ENCODE measurements around the gene SART1. TPM values are rescaled to one million over a fixed set of nuclear protein-coding genes. Genes with fewer than 3 reads are reported as not detected.

Gene SART1
- polyA plus RNA-seq, 1 donor (not counting 4 experiments of a cell fraction or from before 2014, with no cell fraction given), result 14.7 TPM

DNA sequence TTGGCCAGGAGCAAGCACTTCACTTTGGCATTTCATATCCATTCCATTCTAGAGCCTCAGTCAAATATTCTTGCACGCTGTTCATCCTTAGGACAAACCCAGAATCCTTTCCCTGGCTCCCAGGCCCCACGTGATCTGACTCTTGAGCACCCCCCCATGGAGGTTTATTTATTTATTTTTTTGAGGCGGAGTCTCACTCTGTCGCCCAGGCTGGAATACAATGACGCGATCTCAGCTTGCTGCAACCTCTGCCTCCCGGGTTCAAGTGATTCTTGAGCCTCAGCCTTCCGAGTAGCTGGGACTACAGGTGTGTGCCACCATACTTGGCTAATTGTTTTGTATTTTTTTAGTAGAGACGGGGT is 29.0 kb upstream of the SART1 start:
- H3K9me1 ChIP-seq (ENCODE audit: control insufficient read depth, extremely low read depth, insufficient read depth, low read length), result no peaks in the 10 kb centered on the region
- H3K36me3 ChIP-seq (ENCODE audit: control insufficient read depth in 2 of 2, extremely low read depth in 1 of 2, insufficient read depth in 2 of 2, low read length in 2 of 2), result no peaks in the 10 kb centered on the region
- dilution Hi-C loops (cut with MboI; ENCODE audit: extremely low pct_ligation_motif_present, low sequenced_read_pairs), result no loop called here
- no peak overlapping the region for H3K27ac ChIP-seq (ENCODE audit: control insufficient read depth, insufficient read depth, low read length)
- H3K4me3 ChIP-seq (ENCODE audit: control insufficient read depth in 2 of 3, extremely low read depth in 1 of 3, insufficient read depth in 2 of 3, low read depth in 1 of 3, low read length in 3 of 3), result no peak overlapping the region
- no peaks in the 10 kb centered on the region for H3K9me3 ChIP-seq (ENCODE audit: control insufficient read depth, low read depth, low read length)
- no peak overlapping the region for H3K9ac ChIP-seq (ENCODE audit: control insufficient read depth, extremely low read depth, insufficient read depth, low read length)
- H3K4me2 ChIP-seq (ENCODE audit: control insufficient read depth, extremely low read depth, insufficient read depth, low read depth, low read length), result no peak overlapping the region
- no peak overlapping the region for H2AFZ ChIP-seq (ENCODE audit: control insufficient read depth, low read length)
- H3K4me1 ChIP-seq (ENCODE audit: control insufficient read depth, extremely low read depth, insufficient read depth, low read length), result no peaks in the 10 kb centered on the region
- H4K20me1 ChIP-seq (ENCODE audit: control insufficient read depth, extremely low read depth, insufficient read depth, low read length), result no peaks in the 10 kb centered on the region
- H3K27me3 ChIP-seq (ENCODE audit: control insufficient read depth, extremely low read depth, insufficient read depth, low read length), result no peaks in the 10 kb centered on the region
- FAIRE-seq, result no peak
- DNase-seq (ENCODE audit: low read depth, low spot score), result no peak
- H3K79me2 ChIP-seq (ENCODE audit: control insufficient read depth, insufficient read depth, low read length), result no peaks in the 10 kb centered on the region
- TF ChIP-seq EZH2 (IDR thresholded peaks at IDR 0.05; ENCODE audit: low read length), result no peak
- TF ChIP-seq, protein P1, sequence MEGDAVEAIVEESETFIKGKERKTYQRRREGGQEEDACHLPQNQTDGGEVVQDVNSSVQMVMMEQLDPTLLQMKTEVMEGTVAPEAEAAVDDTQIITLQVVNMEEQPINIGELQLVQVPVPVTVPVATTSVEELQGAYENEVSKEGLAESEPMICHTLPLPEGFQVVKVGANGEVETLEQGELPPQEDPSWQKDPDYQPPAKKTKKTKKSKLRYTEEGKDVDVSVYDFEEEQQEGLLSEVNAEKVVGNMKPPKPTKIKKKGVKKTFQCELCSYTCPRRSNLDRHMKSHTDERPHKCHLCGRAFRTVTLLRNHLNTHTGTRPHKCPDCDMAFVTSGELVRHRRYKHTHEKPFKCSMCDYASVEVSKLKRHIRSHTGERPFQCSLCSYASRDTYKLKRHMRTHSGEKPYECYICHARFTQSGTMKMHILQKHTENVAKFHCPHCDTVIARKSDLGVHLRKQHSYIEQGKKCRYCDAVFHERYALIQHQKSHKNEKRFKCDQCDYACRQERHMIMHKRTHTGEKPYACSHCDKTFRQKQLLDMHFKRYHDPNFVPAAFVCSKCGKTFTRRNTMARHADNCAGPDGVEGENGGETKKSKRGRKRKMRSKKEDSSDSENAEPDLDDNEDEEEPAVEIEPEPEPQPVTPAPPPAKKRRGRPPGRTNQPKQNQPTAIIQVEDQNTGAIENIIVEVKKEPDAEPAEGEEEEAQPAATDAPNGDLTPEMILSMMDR (optimal IDR thresholded peaks at IDR 0.05 in 1 of 3, IDR thresholded peaks at IDR 0.05 in 1 of 3, conservative IDR thresholded peaks at IDR 0.05 in 1 of 3; ENCODE audit: extremely low read depth in 1 of 3, insufficient read depth in 2 of 3, low read length in 3 of 3), result no peak

DNA sequence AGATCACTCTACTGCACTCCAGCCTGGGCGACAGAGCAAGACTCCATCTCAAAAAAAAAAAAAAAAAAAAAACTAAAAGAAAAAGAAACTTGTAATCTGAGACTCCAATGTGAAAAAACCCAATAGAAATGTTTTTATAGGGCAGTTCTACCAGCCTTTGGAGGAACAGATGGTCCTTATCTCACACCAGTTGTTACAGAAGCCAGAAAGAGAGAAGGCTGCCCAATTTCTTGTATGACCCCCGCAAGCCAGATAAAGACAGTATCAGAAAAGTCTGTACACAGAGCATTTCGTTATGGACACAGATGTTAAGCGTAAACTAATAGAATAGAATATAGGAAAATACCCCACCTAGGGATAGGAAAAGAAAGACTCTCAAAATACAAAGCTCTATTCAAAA is 27.5 kb upstream of the SART1 start:
- Histone ChIP-seq H3K36me3 (ENCODE audit: control insufficient read depth in 2 of 2, extremely low read depth in 1 of 2, insufficient read depth in 2 of 2, low read length in 2 of 2) (no peaks in the 10 kb centered on the region), H3K4me1 (ENCODE audit: control insufficient read depth, extremely low read depth, insufficient read depth, low read length) (no peaks in the 10 kb centered on the region), H3K79me2 (ENCODE audit: control insufficient read depth, insufficient read depth, low read length) (no peaks in the 10 kb centered on the region), H3K9me3 (ENCODE audit: control insufficient read depth, low read depth, low read length) (no peaks in the 10 kb centered on the region), H3K9me1 (ENCODE audit: control insufficient read depth, extremely low read depth, insufficient read depth, low read length) (no peaks in the 10 kb centered on the region), H4K20me1 (ENCODE audit: control insufficient read depth, extremely low read depth, insufficient read depth, low read length) (no peaks in the 10 kb centered on the region), H3K27me3 (ENCODE audit: control insufficient read depth, extremely low read depth, insufficient read depth, low read length) (no peaks in the 10 kb centered on the region), H2AFZ (ENCODE audit: control insufficient read depth, low read length) (no peak overlapping the region), H3K4me2 (ENCODE audit: control insufficient read depth, extremely low read depth, insufficient read depth, low read depth, low read length) (no peak overlapping the region), H3K27ac (ENCODE audit: control insufficient read depth, insufficient read depth, low read length) (no peak overlapping the region), H3K9ac (ENCODE audit: control insufficient read depth, extremely low read depth, insufficient read depth, low read length) (no peak overlapping the region), H3K4me3 (ENCODE audit: control insufficient read depth in 2 of 3, extremely low read depth in 1 of 3, insufficient read depth in 2 of 3, low read depth in 1 of 3, low read length in 3 of 3) (no peak overlapping the region)
- DNase-seq (ENCODE audit: low read depth, low spot score) (no peak), FAIRE-seq (no peak)
- dilution Hi-C loops (cut with MboI; ENCODE audit: extremely low pct_ligation_motif_present, low sequenced_read_pairs), result no loop called here
- TF ChIP-seq, protein P1 (optimal IDR thresholded peaks at IDR 0.05 in 1 of 3, IDR thresholded peaks at IDR 0.05 in 1 of 3, conservative IDR thresholded peaks at IDR 0.05 in 1 of 3; ENCODE audit: extremely low read depth in 1 of 3, insufficient read depth in 2 of 3, low read length in 3 of 3), result no peak
- TF ChIP-seq EZH2 (IDR thresholded peaks at IDR 0.05; ENCODE audit: low read length), result no peak
